Measurements from ENCODE around the gene KRT80.
"Not testable (repeated sequence)": the region's sequence is repeated elsewhere in the genome, so short reads cannot be mapped to it uniquely, and the experiment has no call there.

Gene KRT80

DNA sequence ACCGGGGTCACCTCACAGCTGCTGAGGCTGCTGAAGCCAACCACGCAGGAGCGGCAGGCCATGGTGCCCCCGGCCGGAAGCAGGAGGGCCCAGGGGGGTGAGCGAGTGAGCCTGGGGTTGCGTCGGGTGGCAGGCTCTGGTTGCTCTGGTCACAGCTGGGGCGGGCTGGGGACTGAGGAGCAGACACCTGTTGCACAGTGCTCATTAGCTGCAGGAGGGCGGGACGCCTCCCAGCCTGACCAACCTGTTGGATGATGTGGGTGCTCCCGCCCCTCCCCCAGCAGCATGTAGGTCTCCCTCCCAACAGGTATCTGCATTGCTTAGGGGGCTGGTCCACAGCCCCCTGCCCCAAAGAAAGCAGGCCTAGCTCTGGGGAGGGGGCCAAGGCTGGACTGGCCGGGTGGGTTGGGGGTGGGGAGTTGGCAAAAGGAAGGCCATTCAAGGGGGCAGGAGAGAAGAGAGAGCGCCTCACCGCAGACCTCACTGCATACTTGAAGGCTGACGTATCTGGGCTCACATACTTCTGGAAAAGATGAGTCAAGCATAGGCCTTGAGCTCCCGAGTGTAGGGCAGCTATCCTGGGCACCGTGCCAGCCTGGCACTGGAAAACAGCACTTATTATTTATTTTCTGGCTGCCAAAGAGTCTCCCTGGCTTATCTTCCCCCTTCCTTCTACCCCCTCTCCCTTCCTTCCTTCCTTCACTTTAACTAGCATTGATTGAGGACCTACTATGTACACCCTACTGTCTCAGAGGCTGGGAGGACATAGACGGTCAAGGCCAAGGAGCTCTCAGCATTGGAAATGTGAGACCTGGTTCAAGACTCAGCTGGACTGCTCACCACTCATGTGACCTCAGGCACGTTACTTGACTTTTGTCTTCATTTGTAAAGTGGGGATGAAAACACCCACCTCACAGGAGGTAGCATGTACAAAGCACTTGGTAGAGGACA, at the start of gene KRT80:
KRT80 (minus strand) TSS at position 174 of the 951 bp plus-strand sequence; CDS start at position 62, 112 bp downstream.
- no peak for DNase-seq

- DNase-seq = no peak
Measured at GRCh38 chr12:52241205-52241842, 49.5 kb upstream of the KRT80 start.

GRCh38 chr12:52240247-52240646, 48.4 kb upstream of the KRT80 start:
- not testable (repeated sequence) for DNase-seq

- no peak for DNase-seq
Measured at GRCh38 chr12:52239767-52240166, 48.0 kb upstream of the KRT80 start.

- no peak for DNase-seq
Measured at GRCh38 chr12:52238916-52239646, 47.3 kb upstream of the KRT80 start.

DNA sequence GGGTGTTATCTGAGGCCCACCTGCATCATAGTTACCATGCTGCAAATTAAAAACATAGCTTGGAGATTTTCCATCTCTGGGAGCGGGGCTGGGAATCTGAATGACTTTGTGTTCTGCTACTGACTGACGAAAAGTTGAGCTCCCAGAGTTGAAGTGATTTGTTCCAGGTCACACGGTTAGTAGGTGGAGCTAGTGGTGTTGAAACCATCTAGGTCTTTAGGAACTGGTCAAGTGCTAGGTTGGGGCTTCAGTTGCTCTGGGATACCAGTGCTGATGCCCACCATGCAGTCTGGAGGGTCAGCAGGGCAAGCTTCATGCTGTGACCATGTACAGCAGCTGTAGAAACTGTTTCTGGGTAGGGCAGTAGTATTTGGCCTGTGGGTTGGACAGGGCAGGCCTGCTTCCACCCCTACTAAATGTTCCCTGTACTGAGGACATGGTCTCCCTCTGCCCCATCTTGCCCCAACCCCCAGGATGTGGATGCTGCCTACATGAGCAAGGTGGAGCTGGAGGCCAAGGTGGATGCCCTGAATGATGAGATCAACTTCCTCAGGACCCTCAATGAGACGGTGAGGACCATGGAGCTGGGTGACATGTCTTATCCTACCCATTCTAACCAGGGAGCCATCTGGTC, 46.5 kb upstream of the KRT80 start:
- no peak for DNase-seq

GRCh38 chr12:52236386-52237050, 44.7 kb upstream of the KRT80 start:
- DNase-seq = no peak

GRCh38 chr12:52235822-52236361, 44.1 kb upstream of the KRT80 start:
- no peak for DNase-seq

- no peak for DNase-seq
Measured at GRCh38 chr12:52235001-52235764, 43.4 kb upstream of the KRT80 start.

DNA sequence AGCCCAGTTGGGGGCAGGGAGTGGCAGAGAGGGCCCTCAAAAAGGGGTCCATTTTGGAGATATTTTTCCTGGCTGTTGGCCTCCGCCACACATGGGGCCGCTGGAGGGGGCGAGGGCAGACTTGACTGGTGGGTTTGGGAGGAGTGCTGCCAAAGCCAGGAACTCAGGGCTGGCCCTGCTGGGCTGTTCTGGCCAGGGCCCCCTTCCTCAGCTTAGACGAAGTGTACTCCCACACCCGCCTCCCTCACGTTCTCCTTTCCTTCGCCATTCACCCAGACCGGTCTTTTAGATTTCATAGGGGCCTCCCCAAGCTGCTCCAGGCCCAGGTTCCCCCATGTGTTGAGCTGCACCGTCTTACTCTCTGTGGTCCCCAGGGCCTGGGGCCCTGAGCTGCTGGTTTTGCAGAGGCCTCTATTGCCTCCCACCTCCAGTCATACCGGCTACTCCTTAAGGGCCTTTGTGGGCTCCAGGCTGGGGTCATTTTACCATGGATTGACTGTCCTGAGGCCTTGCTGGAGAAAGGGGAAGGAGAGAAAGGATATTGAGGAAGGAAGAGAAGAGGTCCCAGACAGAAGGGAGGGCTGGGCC, 42.5 kb upstream of the KRT80 start:
- no peak for DNase-seq

- DNase-seq = no peak
Measured at GRCh38 chr12:52233462-52234207, 41.8 kb upstream of the KRT80 start.

DNA sequence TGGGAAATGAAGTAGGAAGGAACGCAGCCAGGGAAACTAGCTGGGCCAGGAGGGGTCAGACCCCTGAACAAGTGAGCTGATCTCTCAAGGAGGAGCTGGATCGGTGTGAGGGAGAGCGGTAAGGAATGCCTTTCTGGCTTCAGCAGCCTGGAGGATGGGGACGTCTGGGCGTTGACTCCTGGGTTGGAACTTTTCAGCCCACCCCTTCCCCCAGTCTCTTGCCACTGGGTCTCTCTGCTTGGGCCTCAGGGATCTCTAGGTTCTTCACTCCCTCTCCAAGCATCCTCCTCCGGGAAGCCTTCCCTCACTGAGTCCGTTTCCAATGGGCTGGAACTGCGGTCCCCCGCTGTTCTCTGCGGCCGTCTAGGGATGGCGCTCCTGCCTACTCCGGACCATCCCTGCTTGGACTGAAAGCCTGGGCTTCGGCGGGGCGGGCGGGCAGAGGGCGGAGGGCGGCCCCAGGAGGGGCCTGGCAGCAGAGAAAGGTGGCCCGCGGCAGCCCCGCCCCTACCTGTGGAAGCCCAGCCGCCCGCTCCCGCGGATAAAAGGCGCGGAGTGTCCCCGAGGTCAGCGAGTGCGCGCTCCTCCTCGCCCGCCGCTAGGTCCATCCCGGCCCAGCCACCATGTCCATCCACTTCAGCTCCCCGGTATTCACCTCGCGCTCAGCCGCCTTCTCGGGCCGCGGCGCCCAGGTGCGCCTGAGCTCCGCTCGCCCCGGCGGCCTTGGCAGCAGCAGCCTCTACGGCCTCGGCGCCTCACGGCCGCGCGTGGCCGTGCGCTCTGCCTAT, 41.1 kb upstream of the KRT80 start, which contains the start of gene KRT7:
KRT7 (plus strand) TSS at position 570 of the 788 bp plus-strand sequence; CDS start at position 624, 54 bp downstream.
- DNase-seq = no peak

DNA sequence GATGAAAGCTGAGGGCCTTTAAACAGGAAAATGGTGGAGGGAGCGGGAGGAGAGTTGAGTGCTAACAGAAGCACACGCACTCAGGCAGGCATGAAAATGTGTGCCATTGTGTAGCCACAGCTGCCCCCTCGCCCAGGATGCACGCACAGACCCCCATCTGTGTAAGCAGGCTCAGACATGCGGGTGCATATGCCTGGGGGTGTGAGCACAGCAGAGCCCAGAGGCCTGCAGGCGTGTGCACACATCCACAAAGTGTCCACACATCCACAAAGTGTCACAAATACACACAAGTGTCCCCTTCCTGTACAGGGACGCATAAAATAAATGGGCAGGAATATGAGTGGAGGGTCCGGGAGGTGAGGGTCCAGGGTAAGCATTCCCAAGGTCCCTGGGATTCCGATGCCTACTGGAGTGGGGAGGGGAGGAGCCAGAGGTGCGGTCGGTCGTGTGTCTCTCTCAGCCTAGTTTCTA, 40.4 kb upstream of the KRT80 start:
- DNase-seq = no peak

DNA sequence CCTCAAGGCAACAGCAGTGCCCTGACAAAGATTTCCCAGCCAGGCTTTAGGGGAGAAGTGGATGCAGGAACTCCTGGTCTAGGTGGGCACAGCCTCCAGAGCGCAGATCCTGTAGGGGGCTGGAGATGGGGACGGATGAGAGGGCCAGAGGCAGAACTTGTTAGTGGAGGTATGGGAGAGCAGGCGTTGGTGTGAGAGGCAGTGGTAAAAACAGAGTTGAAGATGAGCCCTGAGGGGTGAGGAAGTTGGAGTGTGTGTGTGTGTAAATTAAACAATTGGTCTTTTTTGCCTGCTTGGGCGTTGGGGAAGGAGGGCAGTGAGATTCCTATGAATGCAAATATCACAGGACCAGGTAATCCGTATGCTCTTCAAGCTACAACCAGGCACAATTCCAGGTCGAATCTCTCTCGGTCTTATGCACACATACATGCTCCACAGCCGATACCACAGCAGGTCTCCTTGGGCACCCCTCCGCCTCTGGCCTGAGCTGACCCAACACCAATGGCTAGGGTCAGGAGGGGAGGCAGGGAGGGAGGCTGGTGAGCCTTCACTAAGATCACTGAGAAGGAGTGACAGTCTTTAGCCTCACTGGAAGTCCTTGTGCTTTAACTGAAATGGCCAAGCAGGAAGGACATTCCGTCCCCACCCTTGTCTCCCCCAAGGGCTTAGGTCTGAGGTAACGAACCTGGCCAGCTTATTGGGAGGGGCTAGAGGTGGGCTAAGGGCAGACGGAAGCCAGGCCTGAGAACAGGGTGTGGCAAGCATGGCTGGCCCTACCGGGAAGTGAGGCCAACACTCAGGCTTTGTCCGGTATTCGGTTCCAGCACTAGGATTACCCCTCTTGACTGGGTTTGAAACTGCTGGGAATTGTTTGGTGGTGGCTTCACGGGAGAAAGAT, 39.7 kb upstream of the KRT80 start:
- DNase-seq = no peak

- no peak for DNase-seq
Measured at GRCh38 chr12:52230364-52231281, 38.8 kb upstream of the KRT80 start.

GRCh38 chr12:52229836-52230343, 38.1 kb upstream of the KRT80 start:
- no peak for DNase-seq

All from cortex of kidney (tissue), 1 donor.